Bronchial epithelial cell (primary cell): ENCODE measurements around the gene BAZ1A. TPM values are rescaled to one million over a fixed set of nuclear protein-coding genes. Genes with fewer than 3 reads are reported as not detected.

Experiments
- DNase-seq: peaks from one replicate; pipeline ENCODE4 v3.0.0-alpha.2; 2010; ENCODE audit warnings: low read depth
- FAIRE-seq: peaks from 2 replicates; lab custom pipeline; 2011; peaks lifted over from hg19 to GRCh38; lab: Jason Lieb, UNC
- H3K27me3 ChIP-seq: 2 replicates; pipeline ENCODE4 v1.5.1; 2011; ENCODE audit warnings: low read length; ENCODE audit not compliant: control insufficient read depth, insufficient read depth
- H3K36me3 ChIP-seq: 2 replicates; pipeline ENCODE4 v1.5.1; 2011; ENCODE audit warnings: low read length; ENCODE audit not compliant: control insufficient read depth, insufficient read depth
- H3K4me3 ChIP-seq: 2 replicates; pipeline ENCODE4 v1.5.1; 2011; ENCODE audit warnings: mild to moderate bottlenecking, low read depth, low read length, control low read depth
- total RNA-seq: library from RNA; depleted of rRNA; stranded (reverse); fragments of >200 nt; gene quantifications from 2 replicates; pipeline ENCODE4 v1.2.1, GENCODE V29; 2014
- TF ChIP-seq, protein P1 (sequence below): IDR thresholded peaks from 2 replicates; pipeline ENCODE4 v1.5.1; 2011; ENCODE audit warnings: mild to moderate bottlenecking, moderate library complexity, low read length, control low read depth, inconsistent platforms; ENCODE audit not compliant: insufficient read depth, severe bottlenecking

The BAZ1A gene
- total RNA-seq, 1 donor from 2014 or later: 35.0 TPM

DNA sequence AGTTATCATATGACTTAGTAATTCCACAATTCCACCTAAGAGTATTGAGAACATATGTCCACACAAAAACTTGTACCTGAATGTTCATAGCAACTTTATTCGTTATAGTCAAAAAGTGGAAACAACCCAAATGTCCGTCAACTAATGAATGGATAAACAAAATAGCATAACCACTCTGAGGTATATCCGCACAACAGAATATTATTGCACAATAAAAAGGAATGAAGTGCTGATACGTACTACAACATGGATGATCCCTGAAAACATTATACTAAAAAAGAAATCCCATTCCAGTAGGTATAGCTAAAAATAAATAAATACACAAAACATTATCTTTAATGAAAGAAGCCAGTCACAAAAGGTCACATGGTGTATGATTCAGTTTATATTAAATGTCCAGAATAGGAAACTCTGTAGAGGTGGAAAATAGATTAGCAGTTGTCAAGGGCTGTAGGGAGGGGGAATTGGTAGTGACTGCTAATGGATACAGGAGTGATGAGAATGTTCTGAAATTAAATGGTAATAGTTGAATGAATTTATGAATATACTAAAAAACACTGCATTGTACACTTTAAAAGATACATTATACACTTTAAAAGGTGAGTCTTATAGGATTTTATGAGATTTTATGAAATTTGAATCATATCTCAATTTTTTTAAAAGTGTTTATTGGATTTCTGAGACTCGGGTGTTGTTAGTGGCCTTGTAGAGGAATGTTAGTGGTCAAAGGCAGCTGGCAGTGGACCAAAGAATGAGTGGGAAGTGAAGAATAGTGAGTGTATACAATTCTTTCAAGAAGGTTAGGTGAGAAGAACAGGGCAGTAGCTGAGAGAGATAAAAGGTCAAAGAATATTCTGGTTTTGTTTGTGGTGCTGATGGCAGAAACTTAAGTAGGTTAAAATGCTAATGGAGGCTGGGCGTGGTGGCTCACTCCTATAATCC, 36.3 kb upstream of the BAZ1A start:
- Histone ChIP-seq H3K36me3 (no peaks in the 10 kb centered on the region), H3K4me3 (no peak overlapping the region), H3K27me3 (no peaks in the 10 kb centered on the region)
- FAIRE-seq (no peak), DNase-seq (no peak)
- TF ChIP-seq, protein P1, sequence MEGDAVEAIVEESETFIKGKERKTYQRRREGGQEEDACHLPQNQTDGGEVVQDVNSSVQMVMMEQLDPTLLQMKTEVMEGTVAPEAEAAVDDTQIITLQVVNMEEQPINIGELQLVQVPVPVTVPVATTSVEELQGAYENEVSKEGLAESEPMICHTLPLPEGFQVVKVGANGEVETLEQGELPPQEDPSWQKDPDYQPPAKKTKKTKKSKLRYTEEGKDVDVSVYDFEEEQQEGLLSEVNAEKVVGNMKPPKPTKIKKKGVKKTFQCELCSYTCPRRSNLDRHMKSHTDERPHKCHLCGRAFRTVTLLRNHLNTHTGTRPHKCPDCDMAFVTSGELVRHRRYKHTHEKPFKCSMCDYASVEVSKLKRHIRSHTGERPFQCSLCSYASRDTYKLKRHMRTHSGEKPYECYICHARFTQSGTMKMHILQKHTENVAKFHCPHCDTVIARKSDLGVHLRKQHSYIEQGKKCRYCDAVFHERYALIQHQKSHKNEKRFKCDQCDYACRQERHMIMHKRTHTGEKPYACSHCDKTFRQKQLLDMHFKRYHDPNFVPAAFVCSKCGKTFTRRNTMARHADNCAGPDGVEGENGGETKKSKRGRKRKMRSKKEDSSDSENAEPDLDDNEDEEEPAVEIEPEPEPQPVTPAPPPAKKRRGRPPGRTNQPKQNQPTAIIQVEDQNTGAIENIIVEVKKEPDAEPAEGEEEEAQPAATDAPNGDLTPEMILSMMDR: no peak

GRCh38 chr14:34906287-34906686, 31.1 kb upstream of the BAZ1A start:
- no peaks in the 10 kb centered on the region for H3K27me3 ChIP-seq
- FAIRE-seq: no peak
- H3K4me3 ChIP-seq: no peak overlapping the region
- H3K36me3 ChIP-seq: no peaks in the 10 kb centered on the region
- DNase-seq: no peak
- TF ChIP-seq, protein P1: no peak

DNA sequence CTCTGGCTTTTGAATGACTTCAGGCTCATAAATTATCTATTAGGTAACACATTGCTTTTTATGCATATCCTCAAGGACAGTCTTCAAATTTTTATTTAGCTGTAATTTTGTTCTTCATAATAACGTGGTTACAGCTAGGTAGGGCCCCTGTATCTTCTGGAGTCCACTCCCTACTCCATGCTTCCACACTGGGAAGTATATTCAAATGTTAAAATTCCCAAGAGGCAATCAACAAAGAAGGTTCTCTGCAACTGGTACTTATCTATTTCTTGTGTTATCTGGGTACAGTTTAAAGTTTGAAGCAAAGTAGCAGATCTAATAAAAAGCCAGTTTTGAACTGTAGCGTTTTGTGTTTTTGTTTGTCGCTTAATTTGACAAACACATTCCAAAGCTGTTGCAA, 20.1 kb upstream of the BAZ1A start:
- FAIRE-seq (no peak), DNase-seq (no peak)
- TF ChIP-seq, protein P1: no peak
- Histone ChIP-seq H3K27me3 (no peaks in the 10 kb centered on the region), H3K4me3 (no peak overlapping the region), H3K36me3 (no peaks in the 10 kb centered on the region)

DNA sequence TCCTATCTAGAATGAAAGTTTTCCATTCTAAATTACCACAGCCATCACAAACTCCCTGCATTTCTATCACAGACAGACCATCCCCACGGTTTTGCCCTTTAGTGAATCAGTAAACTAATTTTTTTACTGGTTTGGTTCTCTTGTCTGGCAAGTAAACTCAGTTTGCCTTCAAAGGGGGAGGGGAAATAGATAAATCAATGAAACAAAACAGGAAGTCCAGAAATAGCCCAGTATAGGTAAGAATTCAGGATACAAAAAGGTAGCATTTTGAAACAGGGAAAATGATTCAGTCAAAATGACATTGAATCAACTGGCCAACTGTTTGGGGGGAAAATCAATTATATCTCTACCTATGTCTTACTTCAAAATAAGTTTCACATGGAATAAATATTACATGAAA, 15.8 kb upstream of the BAZ1A start:
- no peaks in the 10 kb centered on the region for H3K36me3 ChIP-seq
- DNase-seq: no peak

DNA sequence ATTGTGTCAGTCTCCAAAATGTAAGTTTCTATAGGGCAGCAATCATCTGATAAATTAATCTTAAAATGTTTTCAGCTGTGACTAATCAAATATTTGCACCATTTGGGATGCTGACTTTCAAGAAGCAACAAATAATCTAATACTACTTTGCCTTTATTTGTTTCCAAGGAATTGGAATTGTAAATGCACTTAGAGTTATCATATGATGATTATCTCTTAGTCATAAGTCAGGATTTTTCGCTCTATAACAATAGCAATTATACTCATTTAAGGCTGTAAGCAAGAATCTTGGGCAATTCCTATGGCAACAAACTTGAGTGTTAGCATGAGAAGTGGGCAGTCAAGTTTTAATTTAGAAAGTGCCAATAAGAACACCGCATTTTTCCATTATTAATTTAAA, 13.0 kb upstream of the BAZ1A start:
- DNase-seq (no peak), FAIRE-seq (no peak)
- no peaks in the 10 kb centered on the region for H3K27me3 ChIP-seq
- no peak overlapping the region for H3K4me3 ChIP-seq
- TF ChIP-seq, protein P1: no peak
- H3K36me3 ChIP-seq: no peaks in the 10 kb centered on the region

More for the DNA sequence above, 15.8 kb upstream of the BAZ1A start:
- no peak for FAIRE-seq
- H3K4me3 ChIP-seq: no peak overlapping the region
- H3K27me3 ChIP-seq: no peaks in the 10 kb centered on the region
- TF ChIP-seq, protein P1: no peak
